Epithelial cell of esophagus (primary cell): Measurements from ENCODE around the gene CSTF2T.
A peak's percentile ranks its signal among the peaks of the same experiment; 100 is the strongest.

Experiments used
- DNase-seq: peaks from one replicate; pipeline ENCODE4 v3.0.0; 2010; ENCODE audit warnings: low read depth
- H3K4me3 ChIP-seq: 2 replicates; pipeline ENCODE4 v1.5.1; 2011; ENCODE audit warnings: mild to moderate bottlenecking, low read length, control low read depth
- CTCF ChIP-seq: IDR thresholded peaks from 2 replicates; pipeline ENCODE4 v1.5.1; 2011; ENCODE audit warnings: low read depth, mild to moderate bottlenecking, low read length, control low read depth, inconsistent platforms; ENCODE audit not compliant: insufficient read depth; ENCODE audit errors: missing control alignments

The CSTF2T gene

GRCh38 chr10:51685768-51686167, 13.6 kb downstream of the CSTF2T start:
- peak; percentile 38 for DNase-seq
- H3K4me3 ChIP-seq: no peak overlapping the region
- no peak for TF ChIP-seq CTCF

GRCh38 chr10:51683031-51683691, 16.2 kb downstream of the CSTF2T start:
- H3K4me3 ChIP-seq: no peak overlapping the region
- no peak for DNase-seq
- no peak for TF ChIP-seq CTCF

GRCh38 chr10:51679841-51680240, 19.6 kb downstream of the CSTF2T start:
- no peak for DNase-seq
- no peak for TF ChIP-seq CTCF
- H3K4me3 ChIP-seq: no peak overlapping the region

GRCh38 chr10:51675088-51675487, 24.3 kb downstream of the CSTF2T start:
- H3K4me3 ChIP-seq: no peak overlapping the region
- no peak for DNase-seq
- no peak for TF ChIP-seq CTCF

- DNase-seq: no peak
- H3K4me3 ChIP-seq: no peak overlapping the region
- no peak for TF ChIP-seq CTCF
Observed at GRCh38 chr10:51672039-51672535, 27.3 kb downstream of the CSTF2T start.

- DNase-seq: no peak
- TF ChIP-seq CTCF: no peak
- H3K4me3 ChIP-seq: no peak overlapping the region
Observed at GRCh38 chr10:51669041-51669440, 30.4 kb downstream of the CSTF2T start.

- no peak for TF ChIP-seq CTCF
- no peak for DNase-seq
- no peak overlapping the region for H3K4me3 ChIP-seq
Observed at GRCh38 chr10:51668336-51668689, 31.1 kb downstream of the CSTF2T start.
